DND-41 (cell line): Measurements from ENCODE around the gene POU6F2.

Source experiments
- CTCF ChIP-seq: IDR thresholded peaks from 2 replicates; pipeline ENCODE4 v1.5.1; 2012; ENCODE audit warnings: borderline replicate concordance, low read length, moderate library complexity, mild to moderate bottlenecking; ENCODE audit not compliant: poor library complexity, severe bottlenecking; ENCODE audit errors: extremely low read depth
- EZH2 ChIP-seq: IDR thresholded peaks from 3 replicates; pipeline ENCODE4 v1.6.1; 2012; ENCODE audit warnings: borderline replicate concordance, low read depth, mild to moderate bottlenecking, moderate library complexity, low read length, inconsistent platforms; ENCODE audit not compliant: severe bottlenecking

- TF ChIP-seq CTCF (no peak), EZH2 (no peak)
Observed at GRCh38 chr7:39168403-39169098, 190.8 kb downstream of the POU6F2 start.
